ENCODE measurements around the gene CYP4F8. TPM values are rescaled to one million over a fixed set of nuclear protein-coding genes. Genes with fewer than 3 reads are reported as not detected.
"Not testable (repeated sequence)": the region's sequence is repeated elsewhere in the genome, so short reads cannot be mapped to it uniquely, and the experiment has no call there.

CYP4F8 gene
- total RNA-seq, 1 donor from 2014 or later: not detected

DNA sequence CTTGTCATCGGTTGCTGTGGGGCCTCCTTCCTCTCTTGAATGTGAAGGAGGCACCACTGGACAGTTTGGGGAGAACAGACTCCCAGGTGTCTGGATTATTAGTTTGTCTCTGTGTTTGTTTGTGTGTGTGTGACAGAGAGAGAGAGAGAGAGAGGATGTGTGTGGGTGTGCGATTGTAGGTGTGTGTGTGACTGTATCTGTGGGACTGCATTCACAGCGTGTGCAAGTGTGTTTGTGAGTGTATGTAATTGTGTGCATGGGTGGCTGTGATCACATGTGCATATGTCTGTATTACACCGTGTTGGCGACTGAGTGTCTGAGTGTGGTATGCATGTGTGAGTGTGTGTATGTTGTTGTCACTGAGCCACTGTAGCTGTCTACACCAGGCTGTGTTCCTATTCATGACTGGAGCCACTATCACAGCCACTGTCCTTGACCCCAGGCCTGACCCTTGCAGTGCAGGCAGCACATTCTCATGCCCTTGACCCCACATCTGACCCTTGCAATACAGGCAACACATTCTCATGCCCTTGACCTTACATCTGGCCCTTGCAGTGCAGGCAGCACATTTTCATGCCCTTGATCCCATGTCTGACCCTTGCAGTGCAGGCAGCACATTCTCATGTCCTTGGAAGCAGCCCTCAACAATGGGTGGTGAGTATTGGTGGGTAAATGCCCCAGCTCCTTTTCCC, 25.1 kb upstream of the CYP4F8 start:
- no peaks in the 10 kb centered on the region for H3K4me1 Mint-ChIP-seq

DNA sequence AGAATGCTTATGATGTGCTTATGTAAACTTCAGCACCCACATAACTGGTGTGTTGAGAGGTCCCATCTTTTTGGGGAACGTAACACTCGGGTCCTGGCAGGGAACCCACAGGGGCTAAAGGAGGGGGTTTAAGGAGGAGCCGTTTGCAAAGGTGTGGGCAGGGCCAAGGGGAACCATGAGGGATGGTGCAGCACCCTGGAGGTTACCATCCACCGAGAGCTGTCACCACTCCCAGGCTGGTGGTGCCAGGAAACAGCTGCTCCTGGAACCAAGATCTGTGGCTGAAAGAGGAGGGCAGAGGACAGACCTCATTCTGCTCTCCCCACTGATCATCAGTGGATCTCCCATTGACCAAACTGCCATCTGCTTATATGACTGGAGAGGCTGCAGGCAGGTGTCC, 23.2 kb upstream of the CYP4F8 start:
- no peak overlapping the region for H3K4me3 Mint-ChIP-seq
- TF ChIP-seq, protein P1, sequence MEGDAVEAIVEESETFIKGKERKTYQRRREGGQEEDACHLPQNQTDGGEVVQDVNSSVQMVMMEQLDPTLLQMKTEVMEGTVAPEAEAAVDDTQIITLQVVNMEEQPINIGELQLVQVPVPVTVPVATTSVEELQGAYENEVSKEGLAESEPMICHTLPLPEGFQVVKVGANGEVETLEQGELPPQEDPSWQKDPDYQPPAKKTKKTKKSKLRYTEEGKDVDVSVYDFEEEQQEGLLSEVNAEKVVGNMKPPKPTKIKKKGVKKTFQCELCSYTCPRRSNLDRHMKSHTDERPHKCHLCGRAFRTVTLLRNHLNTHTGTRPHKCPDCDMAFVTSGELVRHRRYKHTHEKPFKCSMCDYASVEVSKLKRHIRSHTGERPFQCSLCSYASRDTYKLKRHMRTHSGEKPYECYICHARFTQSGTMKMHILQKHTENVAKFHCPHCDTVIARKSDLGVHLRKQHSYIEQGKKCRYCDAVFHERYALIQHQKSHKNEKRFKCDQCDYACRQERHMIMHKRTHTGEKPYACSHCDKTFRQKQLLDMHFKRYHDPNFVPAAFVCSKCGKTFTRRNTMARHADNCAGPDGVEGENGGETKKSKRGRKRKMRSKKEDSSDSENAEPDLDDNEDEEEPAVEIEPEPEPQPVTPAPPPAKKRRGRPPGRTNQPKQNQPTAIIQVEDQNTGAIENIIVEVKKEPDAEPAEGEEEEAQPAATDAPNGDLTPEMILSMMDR (conservative IDR thresholded peaks at IDR 0.05): no peak

More for the DNA sequence above, 25.1 kb upstream of the CYP4F8 start:
- H3K27me3 Mint-ChIP-seq (ENCODE audit: low read depth): no peaks in the 10 kb centered on the region
- no peak for DNase-seq (ENCODE audit: low read depth, low spot score)
- H3K4me3 Mint-ChIP-seq: no peak overlapping the region
- peaks cover 2% of the 10 kb centered on the region for H3K36me3 Mint-ChIP-seq (ENCODE audit: low read depth)
- peaks cover 20% of the 10 kb centered on the region for H3K9me3 Mint-ChIP-seq
- H3K27ac Mint-ChIP-seq (ENCODE audit: unreplicated experiment): no peak overlapping the region
- TF ChIP-seq, protein P1 (conservative IDR thresholded peaks at IDR 0.05): no peak

DNA sequence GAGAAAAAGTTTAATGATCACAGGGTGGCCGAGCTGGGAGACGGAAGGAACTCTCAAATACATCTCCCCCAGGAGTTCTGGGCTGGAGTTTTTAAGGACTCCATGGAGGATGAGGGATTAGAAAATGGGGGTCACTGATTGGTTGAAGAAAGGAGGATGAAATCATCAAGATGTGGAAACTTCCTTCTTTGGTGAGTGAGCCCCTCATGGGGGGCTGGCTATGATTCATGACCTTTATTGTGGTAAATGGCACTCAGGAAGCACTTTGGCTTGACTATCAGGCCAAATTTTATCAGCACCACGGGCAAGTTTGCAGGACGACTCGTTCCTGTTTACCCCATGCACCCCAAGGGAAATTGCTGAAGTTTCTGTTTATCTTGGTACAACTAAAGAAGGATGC, 22.5 kb upstream of the CYP4F8 start:
- H3K9me3 Mint-ChIP-seq: peaks cover 20% of the 10 kb centered on the region
- not testable (repeated sequence) for H3K27me3 Mint-ChIP-seq (ENCODE audit: low read depth); H3K36me3 Mint-ChIP-seq (ENCODE audit: low read depth); DNase-seq (ENCODE audit: low read depth, low spot score); H3K4me1 Mint-ChIP-seq; H3K27ac Mint-ChIP-seq (ENCODE audit: unreplicated experiment); H3K4me3 Mint-ChIP-seq

More for the DNA sequence above, 23.2 kb upstream of the CYP4F8 start:
- no peak overlapping the region for H3K27ac Mint-ChIP-seq (ENCODE audit: unreplicated experiment)
- DNase-seq (ENCODE audit: low read depth, low spot score): no peak
- peaks cover 2% of the 10 kb centered on the region for H3K36me3 Mint-ChIP-seq (ENCODE audit: low read depth)
- peaks cover 20% of the 10 kb centered on the region for H3K9me3 Mint-ChIP-seq
- no peaks in the 10 kb centered on the region for H3K4me1 Mint-ChIP-seq
- H3K27me3 Mint-ChIP-seq (ENCODE audit: low read depth): no peaks in the 10 kb centered on the region

DNA sequence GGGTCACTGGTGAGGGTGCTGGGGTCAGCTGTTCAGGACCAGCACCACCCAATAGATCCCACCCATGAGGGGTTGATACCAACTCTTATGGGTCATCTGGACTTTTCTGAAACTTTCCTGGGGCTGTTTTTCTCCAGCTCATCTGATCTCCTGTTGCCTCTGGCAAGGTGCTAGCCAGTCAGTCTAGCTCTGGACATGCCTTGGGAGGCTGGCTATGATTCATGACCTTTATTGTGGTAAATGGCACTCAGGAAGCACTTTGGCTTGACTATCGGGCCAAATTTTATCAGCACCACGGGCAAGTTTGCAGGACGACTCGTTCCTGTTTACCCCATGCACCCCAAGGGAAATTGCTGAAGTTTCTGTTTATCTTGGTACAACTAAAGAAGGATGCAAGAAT, 21.3 kb upstream of the CYP4F8 start:
- H3K27me3 Mint-ChIP-seq (ENCODE audit: low read depth); DNase-seq (ENCODE audit: low read depth, low spot score); H3K27ac Mint-ChIP-seq (ENCODE audit: unreplicated experiment); H3K4me3 Mint-ChIP-seq; H3K4me1 Mint-ChIP-seq; H3K36me3 Mint-ChIP-seq (ENCODE audit: low read depth): not testable (repeated sequence)
- H3K9me3 Mint-ChIP-seq: peaks cover 11% of the 10 kb centered on the region

DNA sequence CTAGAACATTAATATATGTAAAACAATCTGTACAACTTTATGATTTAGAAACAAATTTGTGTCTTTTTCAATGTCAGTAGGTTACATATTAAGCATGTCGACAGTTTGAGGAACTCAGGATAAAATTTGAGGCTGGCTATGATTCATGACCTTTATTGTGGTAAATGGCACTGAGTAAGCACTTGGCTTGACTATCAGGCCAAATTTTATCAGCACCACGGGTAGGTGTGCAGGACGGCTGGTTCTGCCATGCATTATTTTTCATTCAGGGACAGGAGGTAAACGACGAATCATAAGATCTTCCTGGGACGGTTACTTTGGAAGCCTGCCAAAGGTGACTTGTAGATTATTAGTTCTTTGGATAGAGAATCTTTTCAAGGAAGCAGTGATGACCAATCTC, 19.9 kb upstream of the CYP4F8 start:
- TF ChIP-seq, protein P1 (conservative IDR thresholded peaks at IDR 0.05): no peak
- no peaks in the 10 kb centered on the region for H3K27me3 Mint-ChIP-seq (ENCODE audit: low read depth)
- no peaks in the 10 kb centered on the region for H3K4me1 Mint-ChIP-seq
- H3K4me3 Mint-ChIP-seq: no peak overlapping the region
- no peak for DNase-seq (ENCODE audit: low read depth, low spot score)
- no peak overlapping the region for H3K27ac Mint-ChIP-seq (ENCODE audit: unreplicated experiment)
- H3K36me3 Mint-ChIP-seq (ENCODE audit: low read depth): no peaks in the 10 kb centered on the region
- H3K9me3 Mint-ChIP-seq: peaks cover 7% of the 10 kb centered on the region

DNA sequence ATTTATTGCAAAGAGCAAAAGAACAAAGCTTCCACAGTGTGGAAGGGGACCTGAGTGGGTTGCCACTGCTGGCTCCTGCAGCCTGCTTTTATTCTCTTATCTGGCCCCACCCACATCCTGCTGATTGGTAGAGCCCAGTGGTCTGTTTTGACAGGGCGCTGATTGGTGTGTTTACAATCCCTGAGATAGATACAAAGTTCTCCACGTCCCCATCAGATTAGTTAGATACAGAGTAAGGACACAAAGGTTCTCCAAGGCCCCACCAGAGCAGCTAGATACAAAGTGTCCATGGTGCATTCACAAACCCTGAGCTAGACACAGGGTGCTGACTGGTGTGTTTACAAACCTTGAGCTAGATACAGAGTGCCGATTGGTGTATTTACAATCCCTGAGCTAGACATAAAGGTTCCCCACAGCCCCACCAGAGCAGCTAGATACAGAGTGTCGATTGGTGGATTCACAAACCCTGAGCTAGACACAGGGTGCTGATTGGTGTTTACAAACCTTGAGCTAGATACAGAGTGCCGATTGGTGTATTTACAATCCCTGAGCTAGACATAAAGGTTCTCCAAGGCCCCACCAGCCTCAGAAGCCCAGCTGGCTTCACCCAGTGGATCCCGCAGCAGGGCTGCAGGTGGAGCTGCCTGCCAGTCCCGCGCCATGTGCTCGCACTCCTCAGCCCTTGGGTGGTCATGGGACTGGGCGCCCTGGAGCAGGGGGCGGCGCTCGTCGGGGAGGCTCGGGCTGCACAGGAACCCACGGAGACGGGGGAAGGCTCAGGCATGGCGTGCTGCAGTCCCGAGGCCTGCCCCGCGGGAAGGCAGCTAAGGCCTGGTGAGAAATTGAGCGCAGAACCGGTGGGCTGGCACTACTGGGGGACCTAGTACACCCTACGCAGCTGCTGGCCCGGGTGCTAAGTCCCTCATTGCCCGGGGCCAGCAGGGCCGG, 6.8 kb upstream of the CYP4F8 start:
- H3K27ac Mint-ChIP-seq (ENCODE audit: unreplicated experiment); H3K9me3 Mint-ChIP-seq; H3K27me3 Mint-ChIP-seq (ENCODE audit: low read depth); DNase-seq (ENCODE audit: low read depth, low spot score); H3K4me3 Mint-ChIP-seq; H3K36me3 Mint-ChIP-seq (ENCODE audit: low read depth); H3K4me1 Mint-ChIP-seq: not testable (repeated sequence)

DNA sequence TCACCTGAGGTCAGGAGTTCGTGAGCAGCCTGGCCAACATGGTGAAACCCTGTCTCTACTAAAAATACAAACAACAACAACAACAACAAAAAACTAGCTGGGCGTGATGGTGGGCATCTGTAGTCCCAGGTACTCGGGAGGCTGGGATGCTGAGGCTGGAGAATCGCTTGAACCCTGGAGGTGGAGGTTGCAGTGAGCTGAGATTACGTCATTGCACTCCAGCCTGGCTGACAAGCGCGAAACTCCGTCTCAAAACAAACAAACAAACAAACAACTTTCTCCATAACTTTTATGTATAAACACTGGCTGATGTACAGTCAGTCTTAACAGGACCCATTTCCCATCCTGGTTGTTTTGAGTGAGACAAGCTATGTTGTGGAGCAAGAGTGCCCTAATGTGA, 5.8 kb upstream of the CYP4F8 start:
- H3K36me3 Mint-ChIP-seq (ENCODE audit: low read depth): peaks cover 2% of the 10 kb centered on the region
- H3K27ac Mint-ChIP-seq (ENCODE audit: unreplicated experiment): no peak overlapping the region
- TF ChIP-seq, protein P1 (conservative IDR thresholded peaks at IDR 0.05): no peak
- H3K4me3 Mint-ChIP-seq: no peak overlapping the region
- H3K27me3 Mint-ChIP-seq (ENCODE audit: low read depth): no peaks in the 10 kb centered on the region
- no peaks in the 10 kb centered on the region for H3K4me1 Mint-ChIP-seq
- H3K9me3 Mint-ChIP-seq: peaks cover 8% of the 10 kb centered on the region
- no peak for DNase-seq (ENCODE audit: low read depth, low spot score)

Data from neural crest cell (in vitro differentiated cells).